Liver (tissue), 3 donors: ENCODE results near the gene POLG.
A peak's percentile ranks its signal among the peaks of the same experiment; 100 is the strongest.

Experiments used
- GABPA ChIP-seq, 2 donors: IDR thresholded peaks in 1 of 2; conservative IDR thresholded peaks in 1 of 2; 2 replicates each; pipeline ENCODE4 v1.6.1; 2016; ENCODE audit warnings: antibody characterized with exemption in 2 of 2, mild to moderate bottlenecking in 1 of 2, moderate library complexity in 1 of 2
- NR2F2 ChIP-seq: IDR thresholded peaks from 2 replicates; pipeline ENCODE4 v1.6.1; 2016; ENCODE audit warnings: antibody characterized with exemption
- RAD21 ChIP-seq, 2 donors: IDR thresholded peaks; 2 replicates each; pipeline ENCODE4 v1.6.1; 2016; ENCODE audit warnings: antibody characterized with exemption in 2 of 2, mild to moderate bottlenecking in 2 of 2
- SP1 ChIP-seq: IDR thresholded peaks from 2 replicates; pipeline ENCODE4 v1.6.1; 2018; ENCODE audit warnings: antibody characterized with exemption, mild to moderate bottlenecking
- TF ChIP-seq, protein P1 (sequence below): fragments of 150-350 bp; IDR thresholded peaks from 2 replicates; pipeline ENCODE4 v1.5.1; 2017; ENCODE audit warnings: improper control_type of control experiment, low read depth, low read length; ENCODE audit not compliant: missing input control
- TF ChIP-seq, protein P2 (sequence below): IDR thresholded peaks from 2 replicates; pipeline ENCODE4 v1.6.1; 2016; ENCODE audit warnings: antibody characterized with exemption
- TF ChIP-seq, protein P3 (sequence below): IDR thresholded peaks from 2 replicates; pipeline ENCODE4 v1.6.1; 2016; ENCODE audit warnings: antibody characterized with exemption
- donor health status: healthy.
- donor health status: healthy.

DNA sequence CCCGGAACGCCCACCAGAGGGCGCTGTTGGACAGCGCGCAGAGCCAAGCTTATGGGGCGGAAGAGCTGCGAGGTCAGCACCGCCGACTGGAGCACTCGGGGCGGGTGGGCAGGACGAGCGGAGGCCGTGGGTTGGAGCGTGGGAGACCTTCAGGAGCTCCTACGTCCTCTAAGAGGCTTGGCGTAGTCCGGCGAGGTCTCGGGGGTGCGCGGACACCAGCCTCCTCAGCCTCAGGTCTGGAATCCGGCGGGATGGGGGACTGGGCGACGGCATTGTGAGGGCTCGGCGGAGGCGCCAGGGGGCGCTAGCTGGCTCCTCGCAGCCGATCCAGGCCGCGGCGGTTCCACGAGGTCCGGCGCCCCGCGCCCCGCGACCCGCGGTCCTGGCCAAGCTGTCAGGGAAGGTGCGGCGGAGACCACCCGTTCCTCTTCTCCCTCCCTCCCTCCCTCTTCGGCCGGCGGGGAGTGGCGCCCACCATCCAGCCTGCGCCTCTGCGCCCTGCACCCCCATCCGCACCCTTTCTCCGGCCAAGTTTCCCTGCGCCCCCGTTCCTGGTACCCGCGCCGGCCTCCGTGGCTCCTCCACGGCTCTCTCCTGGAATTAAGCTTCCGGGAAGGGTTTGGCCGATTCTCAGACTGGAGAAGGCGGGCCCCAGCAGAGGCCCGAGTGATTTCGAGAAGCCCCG lies 24.3 kb upstream of the POLG start:
- TF ChIP-seq, protein P1, sequence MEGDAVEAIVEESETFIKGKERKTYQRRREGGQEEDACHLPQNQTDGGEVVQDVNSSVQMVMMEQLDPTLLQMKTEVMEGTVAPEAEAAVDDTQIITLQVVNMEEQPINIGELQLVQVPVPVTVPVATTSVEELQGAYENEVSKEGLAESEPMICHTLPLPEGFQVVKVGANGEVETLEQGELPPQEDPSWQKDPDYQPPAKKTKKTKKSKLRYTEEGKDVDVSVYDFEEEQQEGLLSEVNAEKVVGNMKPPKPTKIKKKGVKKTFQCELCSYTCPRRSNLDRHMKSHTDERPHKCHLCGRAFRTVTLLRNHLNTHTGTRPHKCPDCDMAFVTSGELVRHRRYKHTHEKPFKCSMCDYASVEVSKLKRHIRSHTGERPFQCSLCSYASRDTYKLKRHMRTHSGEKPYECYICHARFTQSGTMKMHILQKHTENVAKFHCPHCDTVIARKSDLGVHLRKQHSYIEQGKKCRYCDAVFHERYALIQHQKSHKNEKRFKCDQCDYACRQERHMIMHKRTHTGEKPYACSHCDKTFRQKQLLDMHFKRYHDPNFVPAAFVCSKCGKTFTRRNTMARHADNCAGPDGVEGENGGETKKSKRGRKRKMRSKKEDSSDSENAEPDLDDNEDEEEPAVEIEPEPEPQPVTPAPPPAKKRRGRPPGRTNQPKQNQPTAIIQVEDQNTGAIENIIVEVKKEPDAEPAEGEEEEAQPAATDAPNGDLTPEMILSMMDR = no peak
- TF ChIP-seq, protein P2, sequence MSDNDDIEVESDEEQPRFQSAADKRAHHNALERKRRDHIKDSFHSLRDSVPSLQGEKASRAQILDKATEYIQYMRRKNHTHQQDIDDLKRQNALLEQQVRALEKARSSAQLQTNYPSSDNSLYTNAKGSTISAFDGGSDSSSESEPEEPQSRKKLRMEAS = no peak
- peak; percentile 91 to 97 for TF ChIP-seq RAD21 (IDR thresholded peaks at IDR 0.05)
- TF ChIP-seq, protein P3, sequence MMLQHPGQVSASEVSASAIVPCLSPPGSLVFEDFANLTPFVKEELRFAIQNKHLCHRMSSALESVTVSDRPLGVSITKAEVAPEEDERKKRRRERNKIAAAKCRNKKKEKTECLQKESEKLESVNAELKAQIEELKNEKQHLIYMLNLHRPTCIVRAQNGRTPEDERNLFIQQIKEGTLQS = no peak
- no peak for TF ChIP-seq GABPA (IDR thresholded peaks at IDR 0.05 in 1 of 2, conservative IDR thresholded peaks at IDR 0.05 in 1 of 2)
- TF ChIP-seq NR2F2 = no peak
- no peak for TF ChIP-seq SP1
